Effector CD8-positive, alpha-beta T cell (primary cell): Measurements from ENCODE around the gene UTP20.

Experiments used
- DNase-seq: peaks from one replicate; lab custom pipeline; 2025; lab: John Stamatoyannopoulos, UW
- total RNA-seq, 4 experiments: gene quantifications; one replicate each; lab custom pipeline; 2026; lab: John Stamatoyannopoulos, UW

The UTP20 gene
- 55.3 to 141 (median 70.7) reads per million in 4 experiments for total RNA-seq

- peak; percentile 91 for DNase-seq
Measured at GRCh38 chr12:101280006-101280505, at the start of gene UTP20. UTP20 (plus strand) TSS chr12:101280105; CDS start chr12:101280283, 178 bp downstream.

DNA sequence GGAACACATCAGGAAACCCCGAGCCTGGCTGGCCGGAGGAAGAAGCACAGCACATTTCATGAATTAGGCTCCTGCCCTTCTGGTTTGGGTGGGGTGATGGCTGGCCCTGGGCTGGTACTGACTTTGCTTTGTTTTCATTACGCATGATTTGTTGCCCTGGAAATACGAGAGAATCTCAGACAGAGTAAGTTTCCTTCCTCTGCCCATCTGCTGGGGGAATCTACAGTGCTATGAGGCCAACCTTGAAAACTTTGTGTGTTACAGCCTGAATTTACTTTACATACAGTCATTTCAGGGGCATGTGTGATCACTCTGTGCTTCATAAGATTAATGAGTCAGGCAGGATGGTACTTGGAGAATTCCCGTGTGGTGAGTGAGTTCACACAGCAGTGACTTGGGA, 49.4 kb upstream of the UTP20 start:
- no peak for DNase-seq

- DNase-seq, result no peak
Measured at GRCh38 chr12:101231636-101232035, 48.3 kb upstream of the UTP20 start.

GRCh38 chr12:101235686-101236085, 44.2 kb upstream of the UTP20 start:
- DNase-seq, result no peak

- DNase-seq, result no peak
Measured at GRCh38 chr12:101238306-101238705, 41.6 kb upstream of the UTP20 start.

DNA sequence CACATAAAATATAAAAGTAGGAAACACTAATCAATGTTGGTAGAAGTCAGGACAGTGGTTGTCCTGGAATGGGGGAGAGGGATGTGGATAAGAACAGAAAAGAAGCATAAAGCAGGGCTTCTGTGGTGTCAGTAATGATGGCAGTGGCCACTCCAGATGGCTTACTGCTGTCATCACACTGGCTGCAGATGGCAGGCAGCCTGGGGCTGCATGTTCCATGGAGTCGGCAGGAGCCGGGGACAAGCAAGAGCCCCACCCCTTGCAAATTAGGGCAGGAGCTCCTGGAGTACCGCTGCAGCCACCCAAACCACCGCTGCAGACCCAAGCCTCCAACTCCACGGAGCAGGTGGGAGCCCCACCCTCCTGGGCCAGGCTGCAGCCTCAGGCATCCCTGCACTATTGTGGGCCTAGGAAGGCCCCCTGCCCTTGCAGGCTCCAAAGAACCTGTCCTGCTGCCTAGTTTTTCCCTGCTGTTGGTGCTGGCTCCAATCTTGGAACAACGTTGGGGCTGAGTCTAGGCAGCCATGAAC, 41.0 kb upstream of the UTP20 start:
- no peak for DNase-seq

DNA sequence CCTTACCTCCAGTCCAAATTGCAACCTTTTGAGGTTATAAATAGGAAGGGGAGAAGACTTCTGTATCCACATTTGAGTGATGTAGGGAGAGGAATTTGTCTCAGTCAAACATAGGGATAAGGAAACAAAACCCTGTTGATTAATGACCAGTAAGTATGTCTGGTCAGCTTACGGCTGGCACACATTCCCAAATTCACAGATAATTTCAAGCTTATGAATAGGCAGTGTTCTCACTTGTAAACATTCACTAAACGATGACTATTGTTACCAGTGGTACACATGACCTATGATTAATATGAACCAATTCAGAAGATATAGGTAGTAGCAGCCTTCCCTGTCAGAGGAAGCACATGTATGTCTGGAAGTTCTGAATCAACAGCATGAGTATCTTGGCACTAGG, 36.8 kb upstream of the UTP20 start:
- no peak for DNase-seq

DNA sequence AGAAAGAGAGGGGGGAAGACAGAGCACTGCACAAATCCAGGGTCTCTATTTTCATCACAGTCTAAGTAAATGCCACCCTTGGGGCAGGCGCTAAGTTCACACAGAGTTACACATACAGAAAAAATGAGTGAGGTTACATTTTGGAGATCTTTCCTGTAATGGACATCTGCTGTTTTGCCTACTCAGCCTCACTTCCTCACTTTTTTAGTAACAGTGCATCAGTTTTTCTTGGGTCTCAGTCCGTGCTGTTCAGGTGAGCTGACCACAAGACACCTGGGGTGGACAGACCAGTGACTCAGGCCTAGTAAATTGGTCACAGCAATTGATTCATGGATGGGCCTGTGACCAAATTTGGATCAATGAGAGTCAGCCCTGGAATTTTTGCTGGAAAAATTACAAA, 36.3 kb upstream of the UTP20 start:
- DNase-seq, result no peak

DNA sequence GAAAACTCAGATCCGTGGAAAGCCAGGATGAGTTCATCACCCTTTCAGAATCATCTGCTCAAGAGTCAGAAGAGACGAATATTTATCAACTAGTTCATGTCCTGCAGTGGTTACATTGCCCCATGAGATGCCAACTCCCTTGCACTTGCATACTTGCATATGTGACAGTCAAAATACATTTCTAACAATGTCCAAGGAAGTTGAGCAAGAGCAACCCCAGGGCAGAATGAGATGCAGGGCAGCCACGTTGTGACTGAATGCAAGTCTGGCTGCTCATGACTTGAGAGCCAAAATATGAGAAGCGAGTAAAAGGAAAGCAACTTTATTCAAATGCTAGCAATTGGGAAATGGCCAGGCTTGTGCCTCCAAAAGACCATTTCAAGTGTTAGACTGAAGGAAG, 23.6 kb upstream of the UTP20 start:
- DNase-seq, result no peak

- DNase-seq, result no peak
Measured at GRCh38 chr12:101257357-101257756, 22.5 kb upstream of the UTP20 start.

DNA sequence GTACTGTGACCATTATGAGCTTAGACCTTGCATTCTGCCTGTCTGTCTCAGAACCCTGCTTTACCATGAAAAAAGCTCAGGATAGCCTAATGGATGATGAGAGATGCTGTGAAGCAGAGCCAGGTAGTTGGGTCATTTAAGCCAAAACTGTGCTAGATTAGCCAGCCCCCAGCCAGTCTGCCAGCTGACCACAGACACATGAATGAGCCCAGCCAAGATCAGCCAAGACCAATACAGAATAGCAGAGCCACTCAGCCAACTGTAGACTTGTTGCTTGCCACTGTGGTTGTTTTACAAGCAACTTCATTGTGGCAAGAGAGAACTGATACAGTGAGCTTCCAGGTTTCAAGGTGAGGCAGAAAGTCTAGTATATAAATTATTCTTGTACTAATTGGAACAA, 12.8 kb upstream of the UTP20 start:
- no peak for DNase-seq

DNA sequence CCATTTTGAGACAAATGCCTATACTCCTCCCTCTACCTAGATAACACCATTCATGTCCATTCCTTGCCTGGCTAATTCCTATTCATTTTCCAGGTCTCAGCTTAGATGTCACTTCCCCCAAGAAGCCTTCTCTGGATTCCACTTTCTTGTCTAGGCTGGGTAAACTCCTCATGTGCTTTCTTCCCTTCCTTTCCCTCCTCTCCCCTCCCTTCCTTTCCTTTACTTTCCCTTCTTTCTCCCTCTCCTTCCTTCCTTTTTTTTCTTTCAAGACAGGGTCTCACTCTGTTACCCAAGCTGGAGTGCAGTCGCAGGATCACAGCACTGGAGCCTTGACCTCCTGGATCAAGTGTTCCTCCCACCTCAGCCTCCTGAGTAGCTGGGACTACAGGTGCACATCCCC, 3.5 kb upstream of the UTP20 start:
- DNase-seq, result no peak

DNA sequence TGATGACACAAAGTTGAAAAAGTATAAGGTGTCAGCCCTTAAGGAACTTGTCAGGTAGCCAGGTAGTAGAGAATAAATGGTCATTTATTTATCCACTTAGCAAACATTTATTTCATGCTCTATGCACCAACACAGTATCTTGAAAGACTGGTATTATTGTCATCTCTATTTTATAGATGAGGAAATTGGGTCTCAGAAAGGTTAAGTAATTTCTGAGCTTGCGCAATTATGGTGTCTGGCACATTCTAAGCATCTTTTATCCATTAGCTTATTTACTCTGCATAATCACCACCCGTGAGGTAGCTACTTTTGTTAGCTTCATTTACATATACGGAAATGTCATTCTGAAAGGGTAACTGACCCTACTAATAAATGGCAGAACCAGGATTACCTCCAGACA, 2.5 kb upstream of the UTP20 start:
- DNase-seq, result no peak

DNA sequence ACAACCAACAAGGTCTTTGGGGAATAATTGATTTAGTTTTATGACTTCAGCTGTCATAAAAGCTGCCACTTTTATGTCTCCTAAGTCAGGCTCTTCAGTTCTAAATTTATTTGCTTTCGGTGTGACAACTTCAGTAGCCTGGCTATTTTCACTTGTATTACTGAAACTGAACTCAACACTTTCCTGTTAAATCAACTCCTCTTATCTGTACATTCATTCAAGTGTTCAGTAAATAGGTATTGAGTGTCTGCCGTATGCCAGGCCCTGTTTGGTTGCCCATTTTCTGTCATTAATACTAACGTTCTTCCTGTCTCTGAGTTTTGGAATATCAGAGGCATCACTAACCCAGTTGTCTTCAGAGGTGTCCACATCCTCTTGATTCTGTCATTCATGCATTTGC, 7.5 kb downstream of the UTP20 start:
- no peak for DNase-seq

DNA sequence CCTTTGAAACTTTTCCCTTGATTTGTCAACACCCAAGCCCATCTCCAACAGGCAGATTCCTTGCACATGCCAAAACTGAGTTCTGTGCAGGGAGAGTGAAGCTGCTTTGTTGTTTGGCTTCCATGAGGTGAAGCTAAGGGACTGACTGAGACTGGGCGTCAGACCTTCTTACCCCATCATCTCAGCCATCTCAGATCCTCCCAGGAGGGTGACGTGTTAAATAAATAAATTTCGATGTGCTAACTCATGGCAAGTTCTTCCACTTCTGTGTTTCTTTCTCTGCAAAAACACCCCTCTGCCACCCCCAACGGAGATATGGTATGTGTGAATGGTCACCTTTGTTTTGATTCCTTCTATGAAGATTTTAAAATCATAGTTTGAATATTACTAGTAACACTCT, 17.8 kb downstream of the UTP20 start:
- DNase-seq, result no peak

- no peak for DNase-seq
Measured at GRCh38 chr12:101298426-101298825, 18.5 kb downstream of the UTP20 start.

GRCh38 chr12:101299346-101299745, 19.4 kb downstream of the UTP20 start:
- no peak for DNase-seq

GRCh38 chr12:101299931-101300330, 20.0 kb downstream of the UTP20 start:
- DNase-seq, result no peak

- DNase-seq, result no peak
Measured at GRCh38 chr12:101302741-101303140, 22.8 kb downstream of the UTP20 start.

DNA sequence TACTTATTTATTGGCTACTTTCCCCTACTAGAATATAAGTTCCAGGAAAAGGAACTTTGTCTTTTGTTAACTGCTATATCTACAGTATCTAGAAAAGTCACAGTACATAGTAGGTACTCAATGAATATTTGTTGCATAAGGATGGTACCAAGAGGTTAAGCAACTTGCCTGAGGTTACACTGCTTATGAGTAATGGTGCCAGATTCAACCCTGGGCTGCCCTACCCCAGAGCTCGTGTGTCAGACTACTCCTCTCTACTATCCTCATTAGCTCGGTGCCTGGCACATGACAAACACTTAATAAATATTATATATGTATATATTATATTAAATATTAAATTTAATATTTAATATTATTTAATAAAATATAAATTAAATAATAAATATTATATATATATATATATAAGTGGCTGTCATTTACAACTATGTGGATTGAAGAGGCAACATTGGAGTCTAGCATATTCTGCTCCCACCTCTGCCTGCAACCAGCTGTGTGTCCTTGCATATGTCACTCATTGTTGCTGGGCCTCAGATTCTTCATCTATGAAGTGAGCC, 25.4 kb downstream of the UTP20 start:
- DNase-seq, result no peak

DNA sequence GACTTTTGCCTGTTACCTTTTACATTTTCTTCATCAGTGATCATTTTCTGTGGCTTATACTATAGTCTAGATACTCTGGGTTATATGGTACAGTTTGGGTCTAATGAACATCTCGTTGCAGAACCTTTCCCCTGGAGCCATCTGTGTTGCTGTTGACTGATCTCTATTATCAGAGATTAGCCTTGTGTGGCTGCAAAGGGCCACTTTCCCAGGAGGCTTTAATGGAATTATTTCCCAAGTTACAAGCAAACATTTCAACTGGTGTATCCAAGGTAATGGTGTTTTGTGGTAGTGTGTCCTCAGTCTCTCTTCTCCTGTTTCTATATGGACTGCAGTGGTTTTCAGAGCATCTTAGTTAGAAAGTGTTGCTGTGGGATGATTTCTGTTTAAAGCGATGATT, 25.9 kb downstream of the UTP20 start:
- DNase-seq, result no peak

DNA sequence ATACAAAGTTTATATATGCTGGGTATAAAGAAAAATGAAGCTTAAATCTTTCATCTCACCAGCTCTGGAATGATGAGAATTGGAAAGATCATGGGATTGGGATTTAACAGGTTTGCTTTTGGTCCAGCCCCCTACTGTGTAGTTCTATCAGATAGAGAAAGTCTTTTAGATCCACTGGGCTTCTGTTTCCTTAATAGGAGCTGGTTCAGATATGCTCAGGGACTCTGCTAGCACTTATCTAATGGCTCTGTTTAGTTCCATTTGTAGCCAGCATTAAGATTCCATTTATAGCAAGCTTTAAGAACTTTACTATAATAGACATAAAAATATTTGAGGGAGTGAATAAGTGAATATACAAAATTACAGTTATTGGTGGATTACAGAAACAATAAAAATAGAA, 42.6 kb downstream of the UTP20 start:
- no peak for DNase-seq

DNA sequence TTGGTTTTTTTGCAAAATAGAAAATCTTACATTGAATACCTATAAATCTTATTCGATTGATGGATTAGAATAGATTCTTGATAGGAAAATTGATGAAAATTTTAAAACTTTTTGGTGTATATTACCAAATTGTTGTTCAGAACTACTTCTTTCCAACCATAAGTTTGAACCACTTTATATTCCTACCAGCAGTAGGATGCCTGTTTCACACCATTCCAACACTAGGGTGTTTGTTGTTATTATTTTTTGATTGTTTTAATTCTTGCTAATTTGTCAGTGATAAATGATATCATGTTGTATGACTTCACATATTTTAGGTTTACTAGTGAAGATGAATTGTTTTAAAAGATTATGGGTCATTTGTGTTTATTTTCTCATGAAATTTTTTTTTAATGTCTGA, 43.4 kb downstream of the UTP20 start:
- DNase-seq, result no peak

GRCh38 chr12:101325590-101325989, 45.7 kb downstream of the UTP20 start:
- DNase-seq, result no peak
